ENCODE results near the gene CD83. TPM values are rescaled to one million over a fixed set of nuclear protein-coding genes. Genes with fewer than 3 reads are reported as not detected.

Gene CD83
- total RNA-seq, 1 experiment from 2014 or later = 5.5 TPM

GRCh38 chr6:14121936-14122344 is 4.4 kb downstream of the CD83 start:
- ChIA-PET CTCF (no interaction called here), POLR2A (no interaction called here)
- DNase-seq (ENCODE audit: low spot score) = no peak
- Mint-ChIP-seq H3K4me1 (peaks cover 12% of the 10 kb centered on the region), H3K27ac (no peak overlapping the region), H3K4me3 (no peak overlapping the region), H3K36me3 (peaks cover 4% of the 10 kb centered on the region; the same call in 1 of the 2 replicates), H3K27me3 (ENCODE audit: low read depth) (peaks cover 13% of the 10 kb centered on the region), H3K9me3 (no peaks in the 10 kb centered on the region)
- TF ChIP-seq CREM (CRISPR knock-in tag; IDR thresholded peaks at IDR 0.05) (no peak), ATF3 (CRISPR knock-in tag; conservative IDR thresholded peaks at IDR 0.05) (no peak)
- no peak for ATAC-seq

- no peak for DNase-seq (ENCODE audit: low spot score)
- no peak for TF ChIP-seq GTF2I (CRISPR knock-in tag; conservative IDR thresholded peaks at IDR 0.05)
- Mint-ChIP-seq H3K27ac (no peak overlapping the region), H3K27me3 (ENCODE audit: low read depth) (peaks cover 5% of the 10 kb centered on the region), H3K36me3 (peaks cover 4% of the 10 kb centered on the region; the same call in 1 of the 2 replicates), H3K9me3 (no peaks in the 10 kb centered on the region), H3K4me1 (peaks cover 17% of the 10 kb centered on the region), H3K4me3 (no peak overlapping the region)
- ChIA-PET POLR2A (interaction anchor here (0.5 to 0.6 kb wide), 2 partner anchors 80 to 646 kb away, joined by 4 to 6 read pairs; no protein-coding TSS in a partner anchor), CTCF (interaction anchor here (0.6 kb wide), 1 partner anchor 35 kb away, joined by 3 read pairs; no protein-coding TSS in a partner anchor)
- no peak for ATAC-seq
These were observed 6.0 kb downstream of the CD83 start for GRCh38 chr6:14123386-14124111.

GRCh38 chr6:14125346-14125745 is 7.8 kb downstream of the CD83 start:
- no peak overlapping the region for H3K27ac Mint-ChIP-seq
- no peaks in the 10 kb centered on the region for H3K27me3 Mint-ChIP-seq (ENCODE audit: low read depth)
- no peak for TF ChIP-seq RELA (CRISPR knock-in tag; IDR thresholded peaks at IDR 0.05; ENCODE audit: borderline replicate concordance)
- no peak for TF ChIP-seq ATF3 (CRISPR knock-in tag; conservative IDR thresholded peaks at IDR 0.05)
- no peak for TF ChIP-seq JAZF1 (CRISPR knock-in tag; IDR thresholded peaks at IDR 0.05)
- TF ChIP-seq E2F4 (CRISPR knock-in tag; IDR thresholded peaks at IDR 0.05; ENCODE audit: borderline replicate concordance, low read depth) = no peak
- no peak for TF ChIP-seq CTCF (IDR thresholded peaks at IDR 0.05)
- no peak for TF ChIP-seq CREM (CRISPR knock-in tag; IDR thresholded peaks at IDR 0.05)
- no peak for TF ChIP-seq IRF2 (CRISPR knock-in tag; IDR thresholded peaks at IDR 0.05; ENCODE audit: borderline replicate concordance, low read depth)
- TF ChIP-seq NR3C1 (CRISPR knock-in tag; conservative IDR thresholded peaks at IDR 0.05; ENCODE audit: low read depth) = no peak
- TF ChIP-seq ZNF671 (CRISPR knock-in tag; IDR thresholded peaks at IDR 0.05) = no peak
- no peak for TF ChIP-seq ESRRA (CRISPR knock-in tag; IDR thresholded peaks at IDR 0.05; ENCODE audit: borderline replicate concordance)
- no peak for TF ChIP-seq ZNF138 (CRISPR knock-in tag; conservative IDR thresholded peaks at IDR 0.05)
- no peak for TF ChIP-seq ZNF423 (CRISPR knock-in tag; IDR thresholded peaks at IDR 0.05)
- DNase-seq (ENCODE audit: low spot score) = no peak
- POLR2A ChIA-PET = interaction anchor here (0.5 kb wide), 1 partner anchor 1344 kb away, joined by 3 read pairs; no protein-coding TSS in a partner anchor
- no peaks in the 10 kb centered on the region for H3K9me3 Mint-ChIP-seq
- CTCF ChIA-PET = no interaction called here
- peaks cover 30% of the 10 kb centered on the region for H3K4me1 Mint-ChIP-seq
- ATAC-seq = no peak
- H3K36me3 Mint-ChIP-seq = peaks cover 4% of the 10 kb centered on the region; the same call in 1 of the 2 replicates
- H3K4me3 Mint-ChIP-seq = no peak overlapping the region

GRCh38 chr6:14126191-14126590 is 8.6 kb downstream of the CD83 start:
- Mint-ChIP-seq H3K9me3 (no peaks in the 10 kb centered on the region), H3K4me3 (no peak overlapping the region), H3K4me1 (peaks cover 30% of the 10 kb centered on the region), H3K27ac (no peak overlapping the region), H3K36me3 (peaks cover 4% of the 10 kb centered on the region; the same call in 1 of the 2 replicates), H3K27me3 (ENCODE audit: low read depth) (no peaks in the 10 kb centered on the region)
- POLR2A ChIA-PET = no interaction called here
- CTCF ChIA-PET = interaction anchor here (0.9 kb wide), 1 partner anchor 43 kb away, joined by 3 read pairs; no protein-coding TSS in a partner anchor
- no peak for ATAC-seq
- DNase-seq (ENCODE audit: low spot score) = no peak
- TF ChIP-seq TP53 (CRISPR knock-in tag; IDR thresholded peaks at IDR 0.05) = no peak
- no peak for TF ChIP-seq ELF4 (CRISPR knock-in tag; IDR thresholded peaks at IDR 0.05; ENCODE audit: low read depth)
- TF ChIP-seq ATF6 (CRISPR knock-in tag; IDR thresholded peaks at IDR 0.05) = no peak
- TF ChIP-seq MYBL2 (CRISPR knock-in tag; IDR thresholded peaks at IDR 0.05) = no peak
- TF ChIP-seq SP1 (CRISPR knock-in tag; conservative IDR thresholded peaks at IDR 0.05) = no peak
- no peak for TF ChIP-seq ZNF423 (CRISPR knock-in tag; IDR thresholded peaks at IDR 0.05)
- no peak for TF ChIP-seq NR1H2 (CRISPR knock-in tag; IDR thresholded peaks at IDR 0.05)
- no peak for TF ChIP-seq EMX1 (CRISPR knock-in tag; IDR thresholded peaks at IDR 0.05)
- TF ChIP-seq ZNF138 (CRISPR knock-in tag; conservative IDR thresholded peaks at IDR 0.05) = no peak
- TF ChIP-seq CREB1 (CRISPR knock-in tag; IDR thresholded peaks at IDR 0.05) = no peak
- TF ChIP-seq CREM (CRISPR knock-in tag; IDR thresholded peaks at IDR 0.05) = no peak
- no peak for TF ChIP-seq RORB (CRISPR knock-in tag; IDR thresholded peaks at IDR 0.05)

Data from WTC11 (cell line).